T1000 (cell line): ENCODE data around the gene KRTAP3-1.
"Not testable (repeated sequence)": the region's sequence is repeated elsewhere in the genome, so short reads cannot be mapped to it uniquely, and the experiment has no call there.

Experiments used
- DNase-seq: peaks from one replicate; lab custom pipeline; 2025; ENCODE audit warnings: mixed read lengths; lab: John Stamatoyannopoulos, UW

The KRTAP3-1 gene

DNA sequence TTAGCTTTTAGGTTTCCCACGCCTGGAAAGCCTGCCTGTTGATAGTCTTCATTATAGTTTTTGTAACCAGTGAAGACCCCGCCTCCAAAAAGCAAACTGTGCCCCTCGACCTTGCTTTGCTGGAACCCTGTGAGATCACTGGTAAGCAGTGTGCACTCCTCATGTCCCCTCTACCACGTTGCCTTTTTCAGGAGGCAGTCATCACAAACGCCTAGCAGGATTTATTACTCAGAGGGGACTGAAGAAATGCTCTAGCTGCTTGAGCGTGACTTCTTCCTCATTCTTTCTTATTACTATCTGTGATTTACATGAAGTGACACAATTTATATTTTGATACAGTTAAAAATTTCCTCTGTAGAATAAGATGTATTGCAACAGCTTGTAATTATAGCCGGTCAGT, 6.5 kb upstream of the KRTAP3-1 start:
- no peak for DNase-seq

DNA sequence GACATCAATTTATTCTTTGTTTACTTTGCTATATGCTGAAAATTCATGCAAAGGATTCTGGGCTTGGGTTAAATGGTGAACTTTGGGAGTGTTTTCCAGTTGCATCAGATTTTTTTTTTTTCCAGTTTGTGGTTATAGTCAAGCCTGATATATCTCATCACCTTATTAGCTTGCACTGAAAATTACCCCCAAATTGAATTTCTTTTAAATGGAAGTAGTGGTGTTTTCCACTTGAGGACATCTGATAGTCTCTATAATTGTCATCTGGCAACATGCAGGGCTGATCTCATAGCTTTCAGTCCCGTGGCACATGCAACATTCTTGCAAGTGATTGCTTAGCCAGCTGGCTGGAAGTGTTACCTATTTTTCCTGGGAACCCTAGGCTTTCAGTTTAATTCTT, 4.7 kb upstream of the KRTAP3-1 start:
- DNase-seq = no peak

DNA sequence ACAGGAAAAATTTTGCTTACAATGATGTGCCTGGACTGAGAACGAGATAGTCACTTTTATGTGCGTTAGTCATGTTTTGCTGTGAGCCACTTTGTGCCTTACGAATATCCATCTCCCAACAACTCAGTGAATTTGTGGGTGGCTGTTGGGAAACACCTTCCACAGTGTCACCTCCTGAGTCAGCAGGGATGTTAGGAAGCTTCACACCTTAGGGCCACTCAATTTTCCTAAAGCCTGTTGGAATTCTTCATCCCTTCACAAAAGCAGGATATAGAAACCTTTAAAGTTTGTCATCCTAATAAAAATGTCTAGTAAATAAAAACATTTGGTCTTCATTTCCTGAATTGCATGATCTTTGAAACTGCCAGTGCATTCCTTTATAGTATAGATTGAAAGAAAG, 4.3 kb upstream of the KRTAP3-1 start:
- no peak for DNase-seq

DNA sequence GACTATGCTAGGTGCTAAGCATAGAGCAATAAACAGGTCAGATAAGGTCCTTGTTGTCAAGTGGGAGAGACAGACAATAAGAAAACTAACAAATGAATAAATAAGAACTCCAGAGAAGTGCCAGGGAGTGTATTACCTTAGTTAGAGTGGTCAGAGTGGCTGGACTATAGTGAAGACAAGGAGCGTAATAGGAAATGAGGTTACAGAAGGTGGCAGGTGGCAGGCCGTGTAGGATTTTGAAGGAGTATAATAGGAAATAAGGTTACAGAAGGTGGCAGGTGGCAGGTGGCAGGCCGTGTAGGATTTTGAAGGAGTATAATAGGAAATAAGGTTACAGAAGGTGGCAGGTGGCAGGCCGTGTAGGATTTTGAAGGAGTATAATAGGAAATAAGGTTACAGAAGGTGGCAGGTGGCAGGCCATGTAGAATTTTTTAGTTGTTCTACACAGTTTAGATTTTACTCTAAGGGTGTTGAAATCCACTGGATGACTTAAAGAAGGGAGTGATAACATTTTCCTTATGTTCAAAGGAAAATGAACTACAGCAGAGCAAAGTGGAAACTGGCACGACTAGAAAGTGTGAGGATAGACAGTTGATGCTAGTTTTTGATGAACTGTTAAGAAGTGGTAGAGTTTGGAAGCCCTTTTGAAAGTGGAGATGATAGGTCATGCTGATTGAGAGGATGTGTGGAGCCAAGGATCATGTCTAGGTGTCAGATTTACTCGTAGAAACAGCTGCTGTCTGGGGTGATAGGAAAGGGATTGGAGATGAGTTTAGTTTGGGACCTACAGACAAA, 3.6 kb upstream of the KRTAP3-1 start:
- no peak for DNase-seq

DNA sequence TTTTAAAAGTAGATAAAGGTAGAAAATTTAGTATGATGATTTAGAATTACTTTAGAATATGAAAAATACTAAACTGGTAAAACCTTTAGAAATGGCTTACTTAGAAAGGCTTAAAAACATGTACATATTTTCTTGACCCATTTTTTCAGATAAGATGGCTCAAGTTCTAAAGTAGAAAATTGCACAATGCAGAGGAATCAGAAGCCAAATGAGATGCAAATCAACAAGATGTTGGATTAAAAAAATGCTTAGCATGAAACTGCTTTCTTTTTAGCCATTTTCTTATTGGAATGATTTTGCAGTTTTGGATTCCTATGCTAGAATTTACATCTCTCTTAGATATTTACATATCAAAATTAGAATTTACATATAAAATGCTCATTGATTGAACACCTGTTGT, 1.5 kb upstream of the KRTAP3-1 start:
- DNase-seq = no peak

DNA sequence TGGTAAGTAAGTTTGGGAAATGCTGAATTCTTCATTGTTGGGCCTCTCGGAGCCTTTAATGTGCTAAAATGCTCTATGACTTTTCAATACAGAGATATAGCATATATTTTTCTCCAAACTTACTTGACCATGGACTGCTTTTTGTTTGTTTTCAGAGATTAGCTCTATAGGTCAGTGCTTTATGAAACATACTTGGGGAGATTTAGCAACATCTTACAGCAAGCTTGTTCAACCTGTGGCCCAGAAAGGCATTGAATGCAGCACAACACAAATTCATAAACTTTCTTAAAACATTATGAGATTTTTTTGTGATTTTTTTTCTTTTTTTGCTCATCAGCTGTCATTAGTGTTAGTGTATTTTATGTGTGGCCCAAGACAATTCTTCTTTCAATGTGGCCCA, 1.0 kb upstream of the KRTAP3-1 start:
- no peak for DNase-seq

DNA sequence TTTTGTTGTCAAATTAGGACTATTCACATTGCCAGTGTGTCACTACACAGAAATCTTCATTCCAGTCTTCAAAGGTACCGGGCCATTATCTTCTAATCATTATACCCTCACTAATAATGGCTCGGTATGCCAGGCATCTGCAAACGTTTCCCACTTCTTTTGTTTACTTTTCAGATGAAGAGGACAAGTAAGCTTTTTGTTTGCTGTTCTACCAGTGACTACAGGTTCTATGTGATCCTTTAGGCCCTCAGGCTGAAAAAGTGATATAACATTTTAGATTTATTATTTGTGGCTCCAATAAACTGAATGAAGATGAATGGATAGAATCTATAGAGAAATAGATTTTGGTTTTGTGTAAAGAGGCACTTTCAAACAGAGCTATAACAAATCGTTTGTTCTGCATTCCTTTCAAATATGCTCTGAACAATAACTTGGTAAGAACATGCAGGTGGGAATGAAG, 403 bp upstream of the KRTAP3-1 start:
- no peak for DNase-seq

DNA sequence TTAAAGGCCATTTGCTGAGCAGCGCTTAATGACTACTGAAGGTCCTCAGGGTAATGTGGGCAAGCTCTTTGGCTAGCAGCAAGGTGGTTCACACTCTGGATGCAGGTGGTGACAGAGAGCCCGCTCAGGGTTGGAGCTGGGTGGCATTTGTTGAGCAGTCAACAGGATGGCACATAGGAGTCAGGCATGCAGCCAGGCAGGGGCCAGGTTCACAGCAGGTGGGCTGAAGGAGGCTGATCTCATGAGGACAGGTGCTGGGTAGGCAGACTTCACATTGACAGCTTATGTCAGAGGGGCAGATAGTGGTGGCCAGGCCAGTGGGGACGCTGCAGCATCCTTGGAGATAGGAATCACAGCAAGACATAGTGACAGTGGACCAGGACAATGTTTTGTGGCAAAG, 4.5 kb downstream of the KRTAP3-1 start:
- DNase-seq = no peak

DNA sequence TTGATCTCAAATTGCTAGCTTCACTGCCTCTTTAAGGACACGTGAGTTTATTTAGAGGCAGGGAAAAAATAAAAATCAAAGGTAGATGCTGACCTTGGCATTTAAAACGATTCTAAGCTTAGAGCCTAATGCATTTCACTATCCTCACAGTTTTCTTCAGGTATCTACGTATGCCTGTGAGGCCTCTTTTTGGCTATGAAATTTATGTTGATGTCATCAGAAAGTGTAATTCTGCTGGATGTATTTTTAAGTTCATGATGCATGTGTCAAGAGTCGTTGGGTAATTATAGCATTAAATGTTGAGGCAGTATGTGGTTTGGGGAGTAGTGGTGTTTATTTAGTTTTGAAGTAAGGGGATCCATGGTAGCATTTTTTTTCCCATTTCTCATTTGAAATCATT, 5.0 kb downstream of the KRTAP3-1 start:
- no peak for DNase-seq

DNA sequence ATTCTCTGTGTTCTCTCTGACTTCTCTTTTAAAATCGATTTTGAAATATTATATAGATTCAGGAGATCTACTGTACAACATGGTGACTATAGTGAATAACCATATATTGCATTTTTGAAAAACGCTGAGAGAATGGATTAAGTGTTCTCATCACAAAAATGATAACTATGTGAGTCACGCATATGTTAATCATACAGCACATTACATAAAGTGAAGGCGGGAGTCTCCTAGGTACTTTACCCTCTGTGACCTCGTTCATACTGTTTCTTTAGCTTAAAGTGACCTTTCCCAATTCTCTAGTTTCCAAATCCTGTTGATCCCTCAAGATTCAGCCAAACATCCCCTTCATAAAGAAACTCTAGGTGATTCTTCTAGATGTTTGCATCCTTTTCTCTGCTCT, 6.1 kb downstream of the KRTAP3-1 start:
- DNase-seq = no peak

DNA sequence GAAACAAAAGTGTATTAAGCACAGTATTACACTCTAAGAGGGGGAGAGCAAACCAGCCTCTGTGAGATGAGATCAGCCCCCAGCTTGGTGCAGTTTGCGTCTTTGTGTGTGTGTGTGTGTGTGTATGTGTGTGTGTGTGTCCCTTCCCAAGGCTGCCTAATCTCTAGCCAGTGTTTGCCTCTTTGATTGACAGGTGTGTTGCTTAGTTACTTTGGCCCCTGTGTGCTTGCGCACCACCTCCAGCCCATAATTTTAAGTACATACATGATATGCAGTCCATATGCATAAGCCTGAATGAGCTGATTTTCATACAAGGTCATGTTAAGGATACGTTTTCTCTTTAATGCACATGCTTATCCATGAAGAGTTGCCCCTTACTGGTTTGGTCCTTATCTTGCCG, 7.1 kb downstream of the KRTAP3-1 start:
- no peak for DNase-seq

DNA sequence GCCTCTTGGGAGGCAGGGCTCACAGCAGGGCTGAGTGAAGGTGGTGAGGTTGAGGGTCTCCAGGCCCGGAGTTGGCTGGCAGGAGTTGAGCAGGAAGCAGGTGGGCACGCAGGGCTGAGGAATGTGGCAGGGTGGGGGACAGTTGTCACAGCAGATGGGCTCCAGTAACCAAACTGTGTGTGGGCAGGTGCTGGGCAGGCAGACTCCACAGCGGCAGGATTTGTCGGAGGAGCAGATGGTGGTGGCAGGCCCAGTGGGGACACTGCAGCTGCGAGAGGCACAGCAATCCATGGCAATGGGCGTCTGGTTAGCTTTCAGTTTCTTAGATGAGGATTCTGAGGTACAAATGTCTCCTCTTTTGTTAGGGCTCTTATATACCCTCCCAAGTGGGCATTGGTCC, 9.4 kb downstream of the KRTAP3-1 start, which contains the start of gene KRTAP3-2:
Gene KRTAP3-2 (minus strand): TSS at position 344 of the 400 bp plus-strand sequence. CDS start 53 bp downstream, at position 291.
- not testable (repeated sequence) for DNase-seq

DNA sequence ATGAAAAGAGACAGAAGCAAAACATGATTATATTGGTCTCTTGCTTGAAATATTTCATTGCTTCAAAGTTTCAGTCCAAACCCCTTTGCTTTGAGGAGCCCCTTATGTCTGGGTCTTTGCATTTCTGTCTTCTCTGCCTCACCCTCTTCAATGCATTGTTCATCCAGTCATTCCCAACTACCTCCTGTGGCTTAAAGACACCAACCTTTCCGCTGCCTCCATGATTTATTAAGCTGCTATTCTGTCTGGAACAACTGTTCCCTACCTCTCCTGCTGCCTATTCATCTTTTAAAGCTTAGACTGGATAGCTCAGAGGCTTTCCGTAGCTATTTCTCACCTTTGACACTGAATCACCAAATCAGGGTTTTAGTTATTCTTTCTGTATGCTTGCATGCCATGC, 11.6 kb downstream of the KRTAP3-1 start:
- no peak for DNase-seq

DNA sequence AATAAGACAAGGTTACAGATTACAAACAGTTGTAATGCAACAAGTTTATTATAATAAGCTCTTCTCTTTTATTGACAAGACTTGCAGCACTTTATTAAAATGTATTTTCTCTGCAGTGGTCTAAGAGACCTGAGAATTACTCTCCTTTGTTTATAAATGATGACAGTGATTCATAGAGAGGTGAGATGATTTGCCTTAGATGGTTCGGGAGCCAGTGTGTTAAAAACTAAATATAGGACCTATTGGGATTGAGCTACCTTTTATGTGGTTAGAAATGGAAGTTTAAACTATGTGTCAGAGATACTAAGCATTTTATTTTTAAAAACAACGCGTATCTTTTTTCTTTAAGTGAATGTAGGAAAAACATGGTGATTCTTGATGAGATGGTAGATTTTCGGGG, 12.1 kb downstream of the KRTAP3-1 start:
- DNase-seq = no peak

DNA sequence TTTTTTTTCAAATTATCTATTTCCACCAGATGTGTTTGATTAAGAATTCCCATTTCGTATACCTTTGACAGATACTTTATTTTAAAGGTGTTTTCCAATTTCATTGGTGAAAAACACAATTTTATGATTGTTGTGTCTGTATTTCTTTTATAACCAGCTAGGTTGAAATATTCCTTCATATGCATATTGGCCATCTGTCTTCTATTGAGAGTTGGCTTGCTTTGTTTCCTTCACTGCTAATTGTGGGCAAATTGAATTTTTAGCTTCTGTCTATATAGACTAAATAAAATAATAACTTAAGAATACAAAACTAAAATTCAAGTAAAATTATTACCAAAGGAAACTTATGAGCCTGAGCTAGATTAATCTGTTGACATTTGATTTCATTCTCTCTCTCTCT, 13.8 kb downstream of the KRTAP3-1 start:
- no peak for DNase-seq

DNA sequence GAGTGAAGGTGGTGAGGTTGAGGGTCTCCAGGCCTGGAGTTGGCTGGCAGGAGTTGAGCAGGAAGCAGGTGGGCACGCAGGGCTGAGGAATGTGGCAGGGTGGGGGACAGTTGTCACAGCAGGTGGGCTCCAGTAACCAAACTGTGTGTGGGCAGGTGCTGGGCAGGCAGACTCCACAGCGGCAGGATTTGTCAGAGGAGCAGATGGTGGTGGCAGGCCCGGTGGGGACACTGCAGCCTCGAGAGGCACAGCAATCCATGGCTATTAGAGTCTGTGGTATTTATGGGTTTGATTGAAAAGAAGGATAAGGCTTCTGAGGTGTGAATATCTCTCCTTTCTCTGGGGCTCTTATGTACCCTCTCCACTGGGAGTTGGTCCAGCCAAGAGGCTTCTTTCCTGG, 15.1 kb downstream of the KRTAP3-1 start, which contains the start of gene KRTAP3-3:
Gene KRTAP3-3 (minus strand): TSS at position 326 of the 400 bp plus-strand sequence. CDS start 67 bp downstream, at position 259.
- DNase-seq = no peak

DNA sequence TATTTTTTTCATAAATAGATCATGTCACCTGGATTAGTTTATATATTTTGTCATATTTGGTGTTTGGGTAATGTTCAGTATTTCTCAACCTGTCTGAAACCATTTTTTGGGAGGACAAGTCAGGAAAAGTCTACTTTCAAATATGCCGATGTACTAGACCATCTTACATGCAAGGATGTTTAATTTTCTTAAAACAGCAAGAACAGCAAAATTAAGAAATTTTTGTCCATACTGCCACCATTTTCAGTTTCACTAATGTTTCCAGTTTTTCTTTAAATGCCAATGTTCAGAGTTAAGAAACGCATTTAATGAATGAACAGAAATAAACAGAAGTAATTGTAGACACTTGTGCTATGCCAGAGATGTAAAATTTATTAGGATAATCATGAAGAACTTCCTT, 15.8 kb downstream of the KRTAP3-1 start:
- no peak for DNase-seq

DNA sequence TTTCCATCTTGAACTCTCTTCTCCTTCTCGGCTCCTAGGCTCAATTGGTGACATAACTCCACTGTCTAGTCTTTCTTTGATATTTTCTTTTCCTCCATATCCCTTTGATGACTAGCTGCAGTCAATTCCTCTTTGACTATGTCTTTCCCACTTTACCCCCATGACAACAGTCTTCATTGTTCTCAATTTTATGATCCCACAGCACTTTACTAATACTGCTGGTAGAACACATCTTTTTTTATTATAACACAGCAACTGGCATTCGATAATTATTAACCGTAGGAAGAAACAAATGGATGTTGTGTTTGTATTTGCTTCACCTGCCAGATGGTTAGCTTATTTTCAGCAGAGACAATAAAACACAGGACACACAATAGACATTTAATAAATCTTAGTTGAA, 16.3 kb downstream of the KRTAP3-1 start:
- DNase-seq = no peak

DNA sequence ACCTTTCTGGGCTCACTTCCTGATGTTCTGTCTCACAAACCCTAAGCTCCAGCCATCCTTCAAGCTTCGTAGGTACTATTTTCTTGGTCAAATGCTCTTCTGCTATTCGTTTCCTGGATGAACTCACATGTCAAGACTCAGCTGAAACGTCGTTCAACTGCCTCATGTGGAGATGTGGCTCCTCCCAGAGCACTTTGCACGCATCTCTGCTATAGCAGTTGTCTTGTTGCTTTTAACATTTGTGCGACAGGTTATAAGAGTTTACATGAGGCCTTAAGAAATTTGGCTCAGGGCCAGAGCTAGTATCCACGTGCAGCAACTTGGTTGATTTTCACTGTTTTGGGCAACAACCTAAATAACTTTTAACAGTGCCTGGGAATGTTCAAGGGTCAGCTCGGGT, 22.0 kb downstream of the KRTAP3-1 start:
- no peak for DNase-seq

DNA sequence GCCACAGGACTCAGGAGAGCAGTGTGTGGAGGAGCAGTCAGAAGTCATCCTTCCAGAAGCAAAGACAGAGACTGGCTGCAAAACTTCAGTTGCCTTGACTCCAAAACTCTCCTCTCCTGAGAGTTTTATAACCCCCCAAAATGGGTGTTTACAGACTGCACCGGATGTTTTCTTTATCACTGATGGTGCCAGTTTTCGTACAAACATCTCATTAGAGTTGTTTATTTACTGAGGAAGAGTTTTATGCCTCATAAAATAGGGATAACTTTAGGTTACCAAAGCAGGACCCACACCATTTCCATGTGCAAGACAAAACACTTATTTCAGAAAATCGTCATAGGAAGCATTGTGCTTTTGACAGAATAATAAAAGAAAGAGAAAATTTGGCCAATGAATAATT, 24.7 kb downstream of the KRTAP3-1 start, which contains the start of gene KRT40:
Gene KRT40 (minus strand): TSS at position 101 of the 400 bp plus-strand sequence. CDS start 53 bp downstream, at position 48.
- DNase-seq = no peak

DNA sequence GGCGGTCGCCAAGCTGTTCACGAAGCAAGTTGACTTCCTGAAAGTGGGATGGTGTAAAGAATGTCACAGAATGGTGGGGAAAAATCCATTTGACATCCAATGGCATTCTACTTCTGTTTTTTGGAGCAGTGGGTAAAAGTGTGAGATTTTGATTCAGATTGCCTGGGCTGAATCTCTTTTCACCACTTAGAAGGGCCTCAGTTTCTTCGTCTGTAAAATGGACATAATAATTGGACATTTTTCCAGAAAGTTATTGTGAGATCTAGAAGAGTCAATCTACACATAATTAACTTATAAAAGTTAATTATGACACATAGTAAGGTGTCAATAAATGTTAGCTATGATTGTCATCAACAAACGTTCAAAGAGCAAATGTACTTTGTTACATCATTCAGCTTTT, 27.8 kb downstream of the KRTAP3-1 start:
- no peak for DNase-seq

DNA sequence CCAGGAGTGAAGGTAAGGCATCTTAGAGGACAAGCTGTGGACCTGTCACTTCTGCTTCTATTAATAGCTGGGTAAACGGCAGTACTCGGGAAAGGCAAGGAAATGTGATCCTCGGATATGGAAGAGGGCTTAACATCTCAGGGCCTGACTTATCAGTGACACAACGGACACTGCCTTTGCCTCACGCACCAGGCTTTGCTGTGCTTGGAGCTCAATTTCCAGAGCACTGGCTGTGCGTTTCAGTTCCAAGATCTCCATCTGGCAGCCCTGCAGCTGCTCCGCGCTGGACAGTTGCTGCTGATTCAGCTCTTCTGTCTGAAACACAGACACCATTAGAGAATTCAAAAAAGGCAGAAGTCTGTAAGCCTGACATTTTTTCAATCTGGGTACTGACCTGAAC, 28.3 kb downstream of the KRTAP3-1 start:
- no peak for DNase-seq

DNA sequence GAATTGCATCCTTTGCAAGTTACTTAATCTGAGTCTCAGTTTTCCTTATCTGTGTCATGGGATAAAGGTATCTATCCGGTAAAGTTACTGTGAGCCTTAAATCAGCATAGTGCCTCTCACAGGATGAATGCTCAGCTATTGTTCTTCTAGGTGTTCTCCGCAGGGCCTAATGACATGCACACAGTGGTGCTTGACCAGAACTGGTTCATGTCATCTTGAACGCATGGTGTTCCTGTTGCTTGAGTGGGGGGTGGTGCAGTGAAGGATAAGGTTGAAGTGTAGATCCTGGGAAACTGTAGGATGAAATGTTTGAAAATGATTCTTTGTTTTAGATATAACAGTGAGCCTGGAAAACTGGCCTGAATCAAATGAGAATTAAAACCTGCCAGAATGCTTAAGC, 28.8 kb downstream of the KRTAP3-1 start:
- no peak for DNase-seq
